Body of pancreas (tissue), 4 donors: ENCODE results near the gene AQP2. TPM values are rescaled to one million over a fixed set of nuclear protein-coding genes. Genes with fewer than 3 reads are reported as not detected.

Source experiments
- ATAC-seq: fragments of 150-250 bp; one replicate; pipeline ENCODE4 v1.9.1; 2016
- DNase-seq, 4 donors: peaks; one replicate each; pipeline ENCODE4 v3.0.0-alpha.2; 2019
- H3K27ac ChIP-seq, 4 donors: fragments of 200-600 bp; sonication (generic); 1 replicate in 3 of 4; 2 replicates in 1 of 4; pipeline versions ENCODE4 v1.5.1 to v1.6.1; 2016 to 2019; ENCODE audit warnings: mild to moderate bottlenecking in 1 of 4, mixed read lengths in 1 of 4, moderate library complexity in 1 of 4
- H3K27me3 ChIP-seq, 2 donors: fragments of 200-600 bp; sonication (generic); one replicate each; pipeline ENCODE4 v1.6.0; 2016; ENCODE audit warnings: mild to moderate bottlenecking in 1 of 2
- H3K36me3 ChIP-seq, 2 donors: fragments of 200-600 bp; sonication (generic); replicated peaks in 1 of 2; 2 replicates each; pipeline ENCODE4 v1.5.1; 2016; ENCODE audit warnings: low read depth in 2 of 2; ENCODE audit not compliant: insufficient read depth in 1 of 2
- H3K4me1 ChIP-seq: fragments of 200-600 bp; sonication (generic); one replicate; pipeline ENCODE4 v1.6.0; 2016
- H3K4me3 ChIP-seq, 2 donors: fragments of 200-600 bp; sonication (generic); 1 replicate in 1 of 2; 2 replicates in 1 of 2; pipeline ENCODE4 v1.5.1; 2016 to 2019
- H3K9me3 ChIP-seq, 3 donors: fragments of 200-600 bp; sonication (generic); 1 replicate in 2 of 3; 2 replicates in 1 of 3; pipeline ENCODE4 v1.5.1; 2016
- POLR2A ChIP-seq, 3 donors: fragments of 450-650 bp; IDR thresholded peaks; one replicate each; pipeline ENCODE4 v1.6.1; 2016; ENCODE audit warnings: antibody characterized with exemption in 3 of 3, mild to moderate bottlenecking in 2 of 3
- WGBS, 2 donors: methylation state at CpG; one replicate each; pipeline ENCODE4 v1.1.5; 2017; 5-methylcytosine and 5-hydroxymethylcytosine counted together
- intact Hi-C: fragments of 100-400 bp; cut with DNase I; formaldehyde crosslinking; loops from one replicate; pipeline ENCODE4 v1.15.1; 2023
- total RNA-seq, 2 donors: library from RNA; depleted of rRNA; stranded (reverse); fragments of >200 nt; gene quantifications; one replicate each; pipeline ENCODE4 v1.1.0, GENCODE V29; 2016
- TF ChIP-seq, protein P1 (sequence below), 7 experiments: fragments of 450-650 bp in 4 of 7; fragments of 200-600 bp in 3 of 7; sonication (generic) in 3 of 7; IDR thresholded peaks; one replicate each; pipeline ENCODE4 v1.5.1; 2016 to 2019; ENCODE audit warnings: antibody characterized with exemption in 7 of 7

The AQP2 gene
- total RNA-seq, 2 donors from 2014 or later, result not detected

DNA sequence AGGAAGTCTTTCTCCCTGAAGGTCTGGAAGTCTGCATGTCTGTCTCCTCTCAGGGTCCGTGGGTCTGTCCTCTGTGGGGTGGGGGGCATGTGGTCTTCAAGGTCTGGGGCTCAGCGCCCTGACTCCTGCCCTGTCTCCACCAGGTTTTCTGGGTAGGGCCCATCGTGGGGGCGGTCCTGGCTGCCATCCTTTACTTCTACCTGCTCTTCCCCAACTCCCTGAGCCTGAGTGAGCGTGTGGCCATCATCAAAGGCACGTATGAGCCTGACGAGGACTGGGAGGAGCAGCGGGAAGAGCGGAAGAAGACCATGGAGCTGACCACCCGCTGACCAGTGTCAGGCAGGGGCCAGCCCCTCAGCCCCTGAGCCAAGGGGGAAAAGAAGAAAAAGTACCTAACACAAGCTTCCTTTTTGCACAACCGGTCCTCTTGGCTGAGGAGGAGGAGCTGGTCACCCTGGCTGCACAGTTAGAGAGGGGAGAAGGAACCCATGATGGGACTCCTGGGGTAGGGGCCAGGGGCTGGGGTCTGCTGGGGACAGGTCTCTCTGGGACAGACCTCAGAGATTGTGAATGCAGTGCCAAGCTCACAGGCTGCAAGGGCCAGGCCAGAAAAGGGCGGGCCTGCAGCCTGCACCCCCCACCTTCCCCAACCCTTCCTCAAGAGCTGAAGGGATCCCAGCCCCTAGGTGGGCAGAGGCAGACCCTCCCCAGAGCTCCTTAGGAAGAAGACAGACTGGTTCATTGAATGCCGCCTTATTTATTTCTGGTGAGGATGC, 14.5 kb downstream of the AQP2 start:
- H3K9me3 ChIP-seq, result no peaks in the 10 kb centered on the region
- no peak for ATAC-seq
- 64 to 79% methylated on average over 12 to 13 of the region's 13 CpGs for WGBS, 2 donors
- peaks cover 47% of the 10 kb centered on the region for H3K4me1 ChIP-seq
- no peak for TF ChIP-seq POLR2A (IDR thresholded peaks at IDR 0.05)
- TF ChIP-seq, protein P1, sequence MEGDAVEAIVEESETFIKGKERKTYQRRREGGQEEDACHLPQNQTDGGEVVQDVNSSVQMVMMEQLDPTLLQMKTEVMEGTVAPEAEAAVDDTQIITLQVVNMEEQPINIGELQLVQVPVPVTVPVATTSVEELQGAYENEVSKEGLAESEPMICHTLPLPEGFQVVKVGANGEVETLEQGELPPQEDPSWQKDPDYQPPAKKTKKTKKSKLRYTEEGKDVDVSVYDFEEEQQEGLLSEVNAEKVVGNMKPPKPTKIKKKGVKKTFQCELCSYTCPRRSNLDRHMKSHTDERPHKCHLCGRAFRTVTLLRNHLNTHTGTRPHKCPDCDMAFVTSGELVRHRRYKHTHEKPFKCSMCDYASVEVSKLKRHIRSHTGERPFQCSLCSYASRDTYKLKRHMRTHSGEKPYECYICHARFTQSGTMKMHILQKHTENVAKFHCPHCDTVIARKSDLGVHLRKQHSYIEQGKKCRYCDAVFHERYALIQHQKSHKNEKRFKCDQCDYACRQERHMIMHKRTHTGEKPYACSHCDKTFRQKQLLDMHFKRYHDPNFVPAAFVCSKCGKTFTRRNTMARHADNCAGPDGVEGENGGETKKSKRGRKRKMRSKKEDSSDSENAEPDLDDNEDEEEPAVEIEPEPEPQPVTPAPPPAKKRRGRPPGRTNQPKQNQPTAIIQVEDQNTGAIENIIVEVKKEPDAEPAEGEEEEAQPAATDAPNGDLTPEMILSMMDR (IDR thresholded peaks at IDR 0.05), result no peak
- DNase-seq, result no peak
- peaks cover 0 to 9% of the 10 kb centered on the region in 2 donors for H3K27me3 ChIP-seq
- intact Hi-C loops, result no loop called here
- H3K27ac ChIP-seq, result no peak overlapping the region
- H3K36me3 ChIP-seq, result no peaks in the 10 kb centered on the region
- H3K4me3 ChIP-seq, result no peak overlapping the region

DNA sequence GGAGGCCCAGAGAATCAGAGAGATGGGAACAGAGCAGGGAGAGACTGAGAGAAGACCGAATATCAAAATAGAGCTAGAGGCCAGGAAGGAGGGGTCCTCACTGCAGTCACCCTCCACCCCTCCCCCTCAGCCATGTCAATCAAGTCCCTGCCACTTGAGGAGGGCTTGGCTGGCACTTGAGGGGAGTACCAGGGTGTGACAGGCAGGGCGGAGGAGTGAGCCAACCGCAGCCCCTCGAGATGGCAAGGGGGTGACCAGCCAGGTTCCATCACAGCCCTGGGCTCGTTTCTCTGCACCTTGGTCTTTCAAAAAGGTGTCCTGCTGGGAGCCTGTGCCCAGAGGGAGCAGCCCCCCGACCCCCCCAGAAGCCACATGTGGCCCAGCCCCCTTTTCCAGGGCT, 15.3 kb downstream of the AQP2 start:
- H3K4me1 ChIP-seq, result peaks cover 39% of the 10 kb centered on the region
- DNase-seq, result no peak
- no peaks in the 10 kb centered on the region for H3K9me3 ChIP-seq
- 68 to 100% methylated on average over 1 to 6 of the region's 6 CpGs for WGBS, 2 donors
- intact Hi-C loops, result no loop called here
- no peak overlapping the region for H3K4me3 ChIP-seq
- ATAC-seq, result no peak
- no peaks in the 10 kb centered on the region for H3K36me3 ChIP-seq
- no peak for TF ChIP-seq POLR2A (IDR thresholded peaks at IDR 0.05)
- TF ChIP-seq, protein P1 (IDR thresholded peaks at IDR 0.05), result no peak
- H3K27me3 ChIP-seq, result peaks cover 0 to 6% of the 10 kb centered on the region in 2 donors
- no peak overlapping the region for H3K27ac ChIP-seq

DNA sequence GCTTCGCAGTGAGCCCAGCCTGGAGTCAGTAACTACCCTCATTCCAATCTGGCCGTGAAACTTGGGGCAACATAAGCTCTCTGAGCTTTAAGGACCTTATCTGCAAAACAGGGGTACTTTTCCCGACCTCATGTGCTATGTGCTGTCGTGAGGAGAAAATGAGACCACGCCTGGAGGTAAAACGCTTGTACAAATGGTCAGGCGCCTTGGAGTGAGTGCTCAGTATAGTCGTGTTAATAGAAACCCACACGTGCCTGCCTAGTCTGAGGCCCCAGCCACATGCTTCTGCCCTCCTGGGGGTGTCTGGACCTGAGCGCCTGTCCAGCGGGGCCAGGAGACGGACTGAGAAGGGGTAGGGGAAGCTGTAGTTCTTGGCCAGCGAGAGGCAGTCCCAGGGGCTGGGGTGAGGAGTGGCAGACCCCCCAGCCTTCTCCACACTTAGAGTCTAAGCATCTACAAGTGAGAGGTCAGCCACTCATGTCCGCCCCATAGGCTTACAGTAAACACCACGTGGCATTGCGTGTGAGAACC, 16.0 kb downstream of the AQP2 start:
- no peak for DNase-seq
- WGBS, 2 donors, result 43 to 76% methylated on average over 5 to 16 of the region's 16 CpGs
- no peaks in the 10 kb centered on the region for H3K9me3 ChIP-seq
- H3K4me1 ChIP-seq, result peaks cover 32% of the 10 kb centered on the region
- no peak for TF ChIP-seq POLR2A (IDR thresholded peaks at IDR 0.05)
- TF ChIP-seq, protein P1 (IDR thresholded peaks at IDR 0.05), result no peak
- no peak overlapping the region for H3K27ac ChIP-seq
- no peaks in the 10 kb centered on the region for H3K27me3 ChIP-seq
- H3K36me3 ChIP-seq, result no peaks in the 10 kb centered on the region
- ATAC-seq, result no peak
- H3K4me3 ChIP-seq, result no peak overlapping the region
- intact Hi-C loops, result no loop called here

DNA sequence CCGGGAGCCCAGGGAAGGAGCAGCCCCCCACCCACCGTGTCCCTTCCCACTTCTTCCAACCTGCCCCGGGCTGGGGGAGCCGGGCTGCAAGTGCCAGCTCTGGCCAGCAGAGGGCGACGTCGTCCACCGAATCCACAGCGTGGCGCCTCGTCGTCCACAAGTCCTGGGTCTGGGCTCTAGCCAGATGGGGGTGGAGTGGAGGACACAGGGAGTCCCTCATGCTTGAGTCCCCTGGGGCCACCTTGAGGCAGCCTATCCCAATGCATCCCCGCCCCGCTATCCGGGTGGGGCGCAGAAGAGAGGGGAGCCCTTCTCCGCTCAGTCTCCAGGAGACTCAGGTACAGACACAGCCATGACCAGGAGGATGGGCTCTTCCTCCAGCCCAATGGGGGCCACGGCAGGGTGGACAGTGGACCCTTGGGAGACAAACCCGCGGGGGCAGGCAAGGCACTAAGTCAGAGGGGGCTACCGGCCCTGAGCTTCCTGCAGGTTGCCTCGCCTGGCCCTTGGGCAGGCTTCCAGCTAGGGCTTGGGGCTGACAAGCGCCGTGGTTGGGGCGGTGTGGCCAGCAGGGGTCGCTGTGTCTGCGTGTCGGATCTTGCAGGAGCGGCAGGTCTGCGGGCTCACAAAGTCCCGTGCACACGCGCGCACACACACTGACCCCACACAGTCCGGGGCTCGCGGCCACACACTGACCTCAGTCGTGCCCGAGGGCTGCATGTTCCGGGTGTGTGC, 16.7 kb downstream of the AQP2 start:
- 0 to 3% methylated on average over 3 to 33 of the region's 40 CpGs for WGBS, 2 donors

More for the DNA sequence above, 16.7 kb downstream of the AQP2 start:
- no peak overlapping the region for H3K27ac ChIP-seq
- TF ChIP-seq, protein P1 (IDR thresholded peaks at IDR 0.05), result peak; percentile 67 to 89 (median 78)
- TF ChIP-seq POLR2A (IDR thresholded peaks at IDR 0.05), result no peak
- H3K9me3 ChIP-seq, result no peaks in the 10 kb centered on the region
- H3K36me3 ChIP-seq, result no peaks in the 10 kb centered on the region
- intact Hi-C loops, result no loop called here
- DNase-seq (peak; percentile 90 to 94 (median 91)), ATAC-seq (peak; percentile 75)
- H3K4me1 ChIP-seq, result peaks cover 28% of the 10 kb centered on the region
- H3K4me3 ChIP-seq, result no peak overlapping the region
- no peaks in the 10 kb centered on the region for H3K27me3 ChIP-seq
